ENCODE measurements around the gene ALPI.

DNA sequence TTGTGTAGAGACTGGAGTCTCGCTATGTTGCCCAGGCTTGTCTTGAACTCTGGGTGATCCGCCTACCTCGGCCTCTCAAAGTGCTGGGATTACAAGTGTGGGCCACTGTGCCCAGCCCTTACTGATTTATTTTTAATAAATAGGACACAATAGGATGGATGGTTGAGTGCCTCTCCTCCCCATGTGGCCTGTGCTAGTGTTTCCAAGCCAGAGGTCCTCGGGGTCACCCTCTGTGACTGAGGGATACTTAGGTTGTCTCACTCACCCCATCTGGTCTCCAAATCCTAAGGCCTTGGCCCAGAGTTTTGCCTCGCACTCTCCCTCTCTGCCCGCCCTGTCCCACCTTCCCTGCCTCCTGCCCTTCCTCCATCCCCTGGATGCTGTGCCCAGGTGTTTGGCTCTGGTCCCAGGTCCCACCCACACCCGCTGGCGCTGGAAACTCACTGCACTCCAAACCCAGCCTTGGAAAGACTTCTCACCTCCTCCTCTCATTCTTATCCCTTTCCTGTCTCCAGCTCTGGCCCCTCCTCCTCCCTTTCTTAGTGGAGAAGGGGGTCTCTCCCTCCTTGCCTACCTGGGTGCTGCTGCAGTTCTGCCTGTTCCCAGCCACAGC lies 36.4 kb downstream of the ALPI start:
- TF ChIP-seq ZC3H10 (CRISPR knock-in tag; IDR thresholded peaks at IDR 0.05) (no peak), GLIS3 (CRISPR knock-in tag; IDR thresholded peaks at IDR 0.05) (no peak), RARB (CRISPR knock-in tag; IDR thresholded peaks at IDR 0.05) (no peak)
- TF ChIP-seq, protein P1, sequence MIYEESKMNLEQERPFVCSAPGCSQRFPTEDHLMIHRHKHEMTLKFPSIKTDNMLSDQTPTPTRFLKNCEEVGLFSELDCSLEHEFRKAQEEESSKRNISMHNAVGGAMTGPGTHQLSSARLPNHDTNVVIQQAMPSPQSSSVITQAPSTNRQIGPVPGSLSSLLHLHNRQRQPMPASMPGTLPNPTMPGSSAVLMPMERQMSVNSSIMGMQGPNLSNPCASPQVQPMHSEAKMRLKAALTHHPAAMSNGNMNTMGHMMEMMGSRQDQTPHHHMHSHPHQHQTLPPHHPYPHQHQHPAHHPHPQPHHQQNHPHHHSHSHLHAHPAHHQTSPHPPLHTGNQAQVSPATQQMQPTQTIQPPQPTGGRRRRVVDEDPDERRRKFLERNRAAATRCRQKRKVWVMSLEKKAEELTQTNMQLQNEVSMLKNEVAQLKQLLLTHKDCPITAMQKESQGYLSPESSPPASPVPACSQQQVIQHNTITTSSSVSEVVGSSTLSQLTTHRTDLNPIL (CRISPR knock-in tag; IDR thresholded peaks at IDR 0.05; ENCODE audit: low read depth): no peak
- TF ChIP-seq, protein P2, sequence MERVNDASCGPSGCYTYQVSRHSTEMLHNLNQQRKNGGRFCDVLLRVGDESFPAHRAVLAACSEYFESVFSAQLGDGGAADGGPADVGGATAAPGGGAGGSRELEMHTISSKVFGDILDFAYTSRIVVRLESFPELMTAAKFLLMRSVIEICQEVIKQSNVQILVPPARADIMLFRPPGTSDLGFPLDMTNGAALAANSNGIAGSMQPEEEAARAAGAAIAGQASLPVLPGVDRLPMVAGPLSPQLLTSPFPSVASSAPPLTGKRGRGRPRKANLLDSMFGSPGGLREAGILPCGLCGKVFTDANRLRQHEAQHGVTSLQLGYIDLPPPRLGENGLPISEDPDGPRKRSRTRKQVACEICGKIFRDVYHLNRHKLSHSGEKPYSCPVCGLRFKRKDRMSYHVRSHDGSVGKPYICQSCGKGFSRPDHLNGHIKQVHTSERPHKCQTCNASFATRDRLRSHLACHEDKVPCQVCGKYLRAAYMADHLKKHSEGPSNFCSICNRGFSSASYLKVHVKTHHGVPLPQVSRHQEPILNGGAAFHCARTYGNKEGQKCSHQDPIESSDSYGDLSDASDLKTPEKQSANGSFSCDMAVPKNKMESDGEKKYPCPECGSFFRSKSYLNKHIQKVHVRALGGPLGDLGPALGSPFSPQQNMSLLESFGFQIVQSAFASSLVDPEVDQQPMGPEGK (CRISPR knock-in tag; IDR thresholded peaks at IDR 0.05; ENCODE audit: borderline replicate concordance): no peak
